Esophagus squamous epithelium (tissue), 4 donors: ENCODE data around the gene KRTAP17-1.
"Not testable (repeated sequence)": the region's sequence is repeated elsewhere in the genome, so short reads cannot be mapped to it uniquely, and the experiment has no call there.

Source experiments
- CTCF ChIP-seq, 6 experiments: fragments of 450-650 bp in 4 of 6; fragments of 200-600 bp in 2 of 6; sonication (generic) in 2 of 6; IDR thresholded peaks; one replicate each; pipeline ENCODE4 v1.5.1; 2016 to 2019; ENCODE audit warnings: antibody characterized with exemption in 6 of 6, mild to moderate bottlenecking in 4 of 6, moderate library complexity in 4 of 6
- POLR2A ChIP-seq, 4 donors: fragments of 450-650 bp; IDR thresholded peaks; one replicate each; pipeline ENCODE4 v1.6.1; 2017; ENCODE audit warnings: antibody characterized with exemption in 4 of 4, mild to moderate bottlenecking in 4 of 4, moderate library complexity in 3 of 4

GRCh38 chr17:41271323-41271722 lies 44.2 kb downstream of the KRTAP17-1 start:
- not testable (repeated sequence) for TF ChIP-seq CTCF, POLR2A (IDR thresholded peaks at IDR 0.05)
